IPS DF 6.9 (cell line): ENCODE data around the gene FMR1.

Experiments
- DNase-seq: peaks from one replicate; pipeline ENCODE4 v3.0.0-alpha.2; 2013; ENCODE audit warnings: low read depth, low spot score
- H3K27ac ChIP-seq: one replicate; pipeline ENCODE4 v1.5.1; 2013; ENCODE audit warnings: low read length, control low read depth
- H3K27me3 ChIP-seq: 2 replicates; pipeline ENCODE4 v1.6.1; 2013; ENCODE audit warnings: mild to moderate bottlenecking, low read length; ENCODE audit not compliant: control insufficient read depth, insufficient read depth
- H3K36me3 ChIP-seq: 2 replicates; pipeline ENCODE4 v1.6.1; 2013; ENCODE audit warnings: low read length; ENCODE audit not compliant: control insufficient read depth, insufficient read depth
- H3K4me1 ChIP-seq: 2 replicates; pipeline ENCODE4 v1.6.1; 2013; ENCODE audit warnings: low read length; ENCODE audit not compliant: control insufficient read depth, insufficient read depth
- H3K4me3 ChIP-seq: 2 replicates; pipeline ENCODE4 v1.5.1; 2013; ENCODE audit warnings: mild to moderate bottlenecking, low read length
- H3K9me3 ChIP-seq: 2 replicates; pipeline ENCODE4 v1.6.1; 2013; ENCODE audit warnings: low read length, inconsistent platforms; ENCODE audit not compliant: control insufficient read depth, insufficient read depth
- WGBS: extraction: QIAGEN DNeasy Blood & Tissue Kit; methylation state at CpG from one replicate; pipeline ENCODE4 v1.1.7; 2013; ENCODE audit warnings: mixed read lengths, missing lambda C conversion rate; ENCODE audit not compliant: insufficient read length, insufficient coverage; 5-methylcytosine and 5-hydroxymethylcytosine counted together

FMR1 gene

GRCh38 chrX:147953976-147954375 is 42.3 kb downstream of the FMR1 start:
- DNase-seq: no peak
- WGBS: no CpG with 5 or more reads among the region's 2 CpGs
- H3K36me3 ChIP-seq: no peaks in the 10 kb centered on the region

DNA sequence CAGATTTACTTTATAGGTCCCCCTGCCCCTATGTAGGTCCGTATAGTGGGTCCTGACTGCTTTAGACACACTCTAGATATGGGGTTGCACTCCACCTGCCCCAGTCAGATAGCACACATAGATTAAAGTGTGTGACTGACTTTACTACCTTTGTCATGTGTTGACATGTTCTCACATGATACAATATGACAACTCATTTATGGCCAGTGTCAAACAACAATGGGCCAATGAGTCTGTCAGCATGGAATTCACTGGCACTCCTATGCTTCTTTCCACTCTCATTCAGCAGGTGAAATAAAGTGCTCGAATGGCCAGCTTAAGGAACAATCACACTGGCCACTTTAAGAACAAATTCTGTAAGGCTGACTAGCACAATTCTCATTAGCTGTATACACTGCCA is 45.6 kb downstream of the FMR1 start:
- Histone ChIP-seq H3K9me3 (no peaks in the 10 kb centered on the region), H3K27me3 (no peaks in the 10 kb centered on the region), H3K36me3 (no peaks in the 10 kb centered on the region), H3K4me1 (no peaks in the 10 kb centered on the region), H3K4me3 (no peak overlapping the region), H3K27ac (no peak overlapping the region)
- no CpG with 5 or more reads among the region's 2 CpGs for WGBS
- no peak for DNase-seq

More at GRCh38 chrX:147953976-147954375, 42.3 kb downstream of the FMR1 start:
- Histone ChIP-seq H3K4me3 (no peak overlapping the region), H3K4me1 (no peaks in the 10 kb centered on the region), H3K27ac (no peak overlapping the region), H3K9me3 (no peaks in the 10 kb centered on the region), H3K27me3 (no peaks in the 10 kb centered on the region)

GRCh38 chrX:147958291-147958690 is 46.6 kb downstream of the FMR1 start:
- no peak overlapping the region for H3K27ac ChIP-seq
- H3K4me3 ChIP-seq: no peak overlapping the region
- no peaks in the 10 kb centered on the region for H3K9me3 ChIP-seq
- no peaks in the 10 kb centered on the region for H3K4me1 ChIP-seq
- H3K36me3 ChIP-seq: no peaks in the 10 kb centered on the region
- DNase-seq: no peak
- no peaks in the 10 kb centered on the region for H3K27me3 ChIP-seq
- WGBS: no CpG with 5 or more reads among the region's 1 CpG

DNA sequence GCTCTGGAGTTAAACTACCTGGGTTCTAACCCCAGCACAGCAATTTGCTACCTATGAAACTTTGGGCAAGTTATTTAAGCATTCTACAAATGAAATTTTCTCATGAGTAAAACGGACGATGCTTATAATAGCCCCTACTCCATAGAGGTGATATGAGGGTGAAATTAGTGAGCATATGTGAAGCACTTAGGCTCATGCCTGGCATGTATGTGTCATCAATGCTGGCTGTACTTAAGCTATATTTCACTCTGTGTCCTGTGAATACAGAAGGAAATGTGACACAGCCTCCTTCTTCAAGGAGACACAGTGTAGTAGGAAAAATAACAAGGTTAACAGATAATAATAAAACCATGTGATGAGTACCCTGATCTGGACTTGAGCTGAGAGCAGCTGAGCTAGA is 49.0 kb downstream of the FMR1 start:
- DNase-seq: no peak
- H3K27me3 ChIP-seq: no peaks in the 10 kb centered on the region
- H3K4me1 ChIP-seq: no peaks in the 10 kb centered on the region
- H3K27ac ChIP-seq: no peak overlapping the region
- H3K36me3 ChIP-seq: no peaks in the 10 kb centered on the region
- WGBS: no CpG with 5 or more reads among the region's 2 CpGs
- no peaks in the 10 kb centered on the region for H3K9me3 ChIP-seq
- no peak overlapping the region for H3K4me3 ChIP-seq

DNA sequence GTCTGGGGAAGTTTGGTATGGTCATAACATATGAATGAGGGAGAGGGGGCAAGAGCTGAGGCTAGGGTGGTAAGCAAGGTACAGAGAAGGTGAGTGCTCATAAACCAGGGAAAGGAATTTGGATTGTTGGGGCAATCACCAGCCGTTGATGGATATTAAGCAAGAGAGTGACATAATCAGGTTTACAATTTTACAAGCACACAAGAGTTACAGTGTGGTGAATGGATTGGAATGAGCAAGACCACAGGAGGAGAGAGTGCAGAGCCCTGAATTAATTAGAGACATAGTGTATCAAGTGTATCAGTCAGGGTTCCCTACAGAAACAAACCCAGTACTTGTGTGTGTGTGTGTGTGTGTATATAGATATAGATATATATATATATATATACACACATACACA is 50.8 kb downstream of the FMR1 start:
- Histone ChIP-seq H3K9me3 (no peaks in the 10 kb centered on the region), H3K4me1 (no peaks in the 10 kb centered on the region), H3K36me3 (no peaks in the 10 kb centered on the region), H3K27me3 (no peaks in the 10 kb centered on the region), H3K27ac (no peak overlapping the region), H3K4me3 (no peak overlapping the region)
- no peak for DNase-seq
- no CpG with 5 or more reads among the region's 1 CpG for WGBS

DNA sequence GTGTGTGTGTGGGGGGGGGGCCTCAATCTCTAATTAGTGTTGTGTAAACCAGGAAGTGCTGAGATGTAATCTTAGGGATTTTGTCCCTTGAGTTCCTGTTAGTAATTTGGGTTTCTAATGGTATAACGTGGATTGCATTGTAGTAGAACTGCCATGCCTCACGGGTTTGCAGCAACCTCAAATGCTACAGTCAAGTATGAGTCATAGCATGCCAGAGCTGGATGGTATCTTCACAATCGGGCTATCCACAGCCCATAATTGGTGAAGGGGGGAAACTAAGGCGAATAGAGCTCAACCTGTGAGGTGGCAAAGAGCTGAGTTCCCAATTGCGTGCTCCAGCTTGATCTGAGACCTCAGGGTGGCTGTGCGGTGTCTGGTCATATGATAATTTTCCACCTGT is 67.2 kb downstream of the FMR1 start:
- no peak overlapping the region for H3K4me3 ChIP-seq
- no peaks in the 10 kb centered on the region for H3K9me3 ChIP-seq
- no peak overlapping the region for H3K27ac ChIP-seq
- no peaks in the 10 kb centered on the region for H3K4me1 ChIP-seq
- no peaks in the 10 kb centered on the region for H3K36me3 ChIP-seq
- H3K27me3 ChIP-seq: no peaks in the 10 kb centered on the region
- no peak for DNase-seq
- no CpG with 5 or more reads among the region's 6 CpGs for WGBS

GRCh38 chrX:147981038-147981752 is 69.5 kb downstream of the FMR1 start, which contains the start of gene FMR1NB:
Gene FMR1NB (plus strand): TSS chrX:147981337. CDS start chrX:147981403, 66 bp downstream.
- Histone ChIP-seq H3K4me1 (no peaks in the 10 kb centered on the region), H3K4me3 (no peak within 1 kb of the TSS), H3K36me3 (no peaks in the 10 kb centered on the region), H3K27me3 (no peaks in the 10 kb centered on the region), H3K27ac (no peak within 1 kb of the TSS), H3K9me3 (no peaks in the 10 kb centered on the region)
- no CpG with 5 or more reads among the region's 35 CpGs for WGBS
- no peak for DNase-seq
